AG09319 (cell line): Measurements from ENCODE around the gene CADM1.

Experiments used
- DNase-seq: peaks from one replicate; pipeline ENCODE4 v3.0.0-alpha.2; 2010; ENCODE audit warnings: low read depth; ENCODE audit errors: extremely low read depth
- TF ChIP-seq, protein P1 (sequence below): IDR thresholded peaks from 2 replicates; pipeline ENCODE4 v1.5.1; 2011; ENCODE audit warnings: low read depth, mild to moderate bottlenecking, inconsistent platforms, low read length, moderate library complexity

Gene CADM1

DNA sequence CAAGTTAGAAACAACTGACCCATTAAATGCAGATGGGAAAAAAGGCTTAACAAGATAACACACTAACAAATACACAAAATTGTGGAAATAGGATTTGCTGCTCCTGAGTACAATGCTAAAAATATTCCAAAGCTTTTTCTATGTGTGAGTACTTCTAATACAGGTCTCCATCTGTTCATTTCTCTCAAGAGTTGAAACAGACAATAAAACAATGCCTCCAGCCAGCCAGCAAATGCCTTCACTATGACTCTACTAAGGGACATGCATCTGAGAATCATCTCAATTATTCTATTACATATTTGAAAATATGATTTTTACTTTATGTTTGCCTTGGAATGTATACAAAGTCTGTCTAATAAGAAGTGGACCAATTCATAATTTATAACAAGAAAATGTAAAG, 119.0 kb downstream of the CADM1 start:
- DNase-seq, result no peak
- TF ChIP-seq, protein P1, sequence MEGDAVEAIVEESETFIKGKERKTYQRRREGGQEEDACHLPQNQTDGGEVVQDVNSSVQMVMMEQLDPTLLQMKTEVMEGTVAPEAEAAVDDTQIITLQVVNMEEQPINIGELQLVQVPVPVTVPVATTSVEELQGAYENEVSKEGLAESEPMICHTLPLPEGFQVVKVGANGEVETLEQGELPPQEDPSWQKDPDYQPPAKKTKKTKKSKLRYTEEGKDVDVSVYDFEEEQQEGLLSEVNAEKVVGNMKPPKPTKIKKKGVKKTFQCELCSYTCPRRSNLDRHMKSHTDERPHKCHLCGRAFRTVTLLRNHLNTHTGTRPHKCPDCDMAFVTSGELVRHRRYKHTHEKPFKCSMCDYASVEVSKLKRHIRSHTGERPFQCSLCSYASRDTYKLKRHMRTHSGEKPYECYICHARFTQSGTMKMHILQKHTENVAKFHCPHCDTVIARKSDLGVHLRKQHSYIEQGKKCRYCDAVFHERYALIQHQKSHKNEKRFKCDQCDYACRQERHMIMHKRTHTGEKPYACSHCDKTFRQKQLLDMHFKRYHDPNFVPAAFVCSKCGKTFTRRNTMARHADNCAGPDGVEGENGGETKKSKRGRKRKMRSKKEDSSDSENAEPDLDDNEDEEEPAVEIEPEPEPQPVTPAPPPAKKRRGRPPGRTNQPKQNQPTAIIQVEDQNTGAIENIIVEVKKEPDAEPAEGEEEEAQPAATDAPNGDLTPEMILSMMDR, result no peak

DNA sequence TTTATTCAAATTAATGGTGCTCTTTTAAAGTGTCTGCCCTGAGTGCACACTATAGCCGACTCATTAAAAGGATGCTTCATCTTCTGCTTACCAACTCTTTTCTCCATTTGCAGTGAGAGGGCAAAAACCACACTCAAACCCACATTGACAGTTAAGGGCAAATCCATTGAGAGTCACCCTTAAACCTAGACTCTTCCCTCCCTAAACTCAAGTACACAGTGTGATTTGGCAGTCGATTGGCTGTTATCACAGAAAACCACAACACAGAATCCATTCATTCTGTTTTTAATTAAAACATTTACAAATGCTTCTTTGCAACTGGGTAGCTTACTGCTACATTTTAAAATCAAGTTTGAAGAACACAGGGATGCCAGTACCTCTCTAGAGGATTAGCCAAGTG, 120.0 kb downstream of the CADM1 start:
- TF ChIP-seq, protein P1, result no peak
- no peak for DNase-seq

DNA sequence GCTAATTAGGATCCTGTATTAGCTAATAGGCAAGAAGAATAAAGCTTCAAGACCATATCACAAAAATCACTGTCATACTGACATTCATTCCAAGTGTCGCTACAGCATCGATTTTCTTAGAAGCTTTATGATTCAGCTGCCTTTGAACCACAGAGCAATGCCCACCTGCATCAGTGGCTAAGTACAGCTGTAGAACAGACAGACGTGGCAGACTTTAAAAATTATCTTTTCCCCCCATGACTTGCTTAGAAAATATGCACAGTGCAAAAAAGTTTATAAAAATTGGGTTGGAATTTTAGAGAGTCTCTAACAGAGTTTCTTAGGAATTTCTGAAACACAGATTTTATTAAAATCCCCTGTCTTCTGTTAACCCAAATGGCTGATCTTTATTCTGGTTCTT, 120.8 kb downstream of the CADM1 start:
- DNase-seq, result no peak
- TF ChIP-seq, protein P1, result no peak

DNA sequence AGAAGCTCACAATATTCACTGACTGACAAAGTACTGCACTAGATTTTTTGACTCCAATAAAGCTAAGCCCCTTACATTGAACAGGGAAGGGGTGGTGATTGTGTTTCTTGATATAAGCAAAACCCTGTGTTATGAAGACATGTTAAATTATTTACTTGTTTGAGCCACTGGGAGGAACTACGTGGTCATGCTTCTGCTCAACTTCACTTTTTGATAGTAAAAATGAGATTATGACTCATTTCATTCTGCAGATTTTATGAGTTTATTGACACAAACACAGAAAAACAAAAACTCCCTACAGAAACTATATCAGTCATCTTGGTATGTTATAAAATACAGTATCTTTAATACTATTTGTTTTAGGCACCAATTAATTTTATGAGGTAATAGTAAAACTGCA, 124.7 kb downstream of the CADM1 start:
- TF ChIP-seq, protein P1, result no peak
- no peak for DNase-seq

DNA sequence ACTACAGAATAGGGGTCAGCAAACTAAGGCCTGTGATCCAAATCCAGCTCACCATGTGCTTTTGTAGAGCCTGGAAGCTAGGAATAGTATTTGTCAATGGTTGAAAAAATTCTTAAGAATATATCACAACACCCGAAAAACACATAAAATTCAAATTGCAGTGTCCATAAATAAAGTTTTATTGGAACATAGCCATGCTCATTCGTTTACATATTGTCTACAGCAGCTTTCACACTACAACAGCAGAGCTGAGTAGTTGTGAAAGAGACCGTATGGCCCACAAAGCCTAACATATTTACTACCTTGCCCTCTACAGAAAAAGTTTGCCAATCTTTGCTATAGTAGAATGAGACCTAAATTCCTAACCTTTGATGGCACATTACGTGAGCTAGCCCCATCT, 125.7 kb downstream of the CADM1 start:
- TF ChIP-seq, protein P1, result no peak
- DNase-seq, result no peak

DNA sequence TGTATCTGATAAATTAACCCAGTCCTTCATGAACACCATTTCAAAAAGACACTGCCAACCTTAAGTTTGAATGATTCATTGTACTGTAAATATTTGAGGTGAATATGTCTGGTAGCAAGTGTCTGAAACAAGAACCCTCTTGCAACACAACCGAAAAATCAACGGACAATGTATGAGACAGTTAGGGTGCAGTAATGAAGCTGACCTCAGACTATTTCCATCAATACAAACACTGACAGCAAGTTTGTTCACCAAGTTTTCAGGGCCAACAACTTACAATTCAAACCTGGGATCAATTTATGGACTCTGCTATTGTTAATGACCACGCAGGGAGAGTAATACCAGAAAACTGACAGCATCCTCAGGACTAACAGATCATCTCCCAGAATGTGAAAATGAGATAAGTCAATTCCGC, 126.3 kb downstream of the CADM1 start:
- TF ChIP-seq, protein P1, result no peak
- no peak for DNase-seq

DNA sequence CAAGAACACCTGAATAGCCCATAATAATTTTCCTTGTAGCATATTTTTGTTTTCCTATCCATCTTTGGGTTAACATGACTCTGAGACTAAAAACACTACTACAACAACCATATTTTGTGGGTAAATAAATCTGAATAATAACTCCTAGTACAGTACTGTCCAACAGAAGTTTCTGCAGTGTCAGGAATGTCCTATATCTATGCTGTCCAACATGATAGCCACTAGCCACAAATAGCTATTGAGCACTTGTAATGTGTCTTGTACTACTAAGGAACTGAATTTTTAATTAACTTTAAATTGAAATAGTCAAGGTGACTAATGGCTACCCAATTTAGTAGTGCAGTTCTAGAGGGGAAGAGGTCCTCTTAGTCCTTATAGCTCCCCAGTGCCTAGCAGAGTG, 135.6 kb downstream of the CADM1 start:
- TF ChIP-seq, protein P1, result no peak

More for the DNA sequence above, 135.6 kb downstream of the CADM1 start:
- no peak for DNase-seq
